ENCODE measurements around the gene DDI2. TPM values are rescaled to one million over a fixed set of nuclear protein-coding genes. Genes with fewer than 3 reads are reported as not detected.

The DDI2 gene
- total and polyA plus RNA-seq, 11 donors = 6.2 to 33.5 (median 21.8) TPM

DNA sequence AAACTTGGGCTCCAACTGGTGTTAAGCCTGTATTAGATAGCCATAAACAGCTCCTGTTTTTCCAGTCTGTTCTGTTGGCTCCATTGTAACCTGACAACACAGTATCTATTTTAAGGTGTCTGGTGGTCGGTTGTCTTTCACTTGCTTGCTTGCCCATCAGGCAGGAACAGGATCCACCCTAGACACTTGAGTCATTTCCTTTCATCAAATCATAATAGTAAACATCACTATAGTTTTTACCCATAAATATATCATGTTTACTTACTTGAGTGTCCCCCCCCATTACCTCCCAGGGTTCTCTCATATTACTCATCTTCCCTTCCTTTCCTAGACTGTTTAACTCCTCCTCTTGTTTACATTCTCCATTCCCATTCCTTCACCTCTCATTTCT is 2.9 kb downstream of the DDI2 start:
- WGBS, 4 donors = 7 to 20% (median 11%) methylated on average over 1 of the region's 1 CpG
- Histone ChIP-seq H3K27ac (peak overlapping the region in 11 of 12 donors; percentile 27 to 99 (median 94)), H3K4me3 (peak overlapping the region in 1 of 12 donors; percentile 2), H3K9me3 (no peaks in the 10 kb centered on the region), H3K4me1 (peaks cover 8 to 75% (median 51%) of the 10 kb centered on the region in 12 donors), H3K36me3 (no peaks in the 10 kb centered on the region), H3K27me3 (no peaks in the 10 kb centered on the region)
- ATAC-seq (peak in 2 of 4 donors; percentile 39 to 57), DNase-seq (no peak)
- no peak for TF ChIP-seq POLR2A (IDR thresholded peaks at IDR 0.05)
- TF ChIP-seq, protein P1, sequence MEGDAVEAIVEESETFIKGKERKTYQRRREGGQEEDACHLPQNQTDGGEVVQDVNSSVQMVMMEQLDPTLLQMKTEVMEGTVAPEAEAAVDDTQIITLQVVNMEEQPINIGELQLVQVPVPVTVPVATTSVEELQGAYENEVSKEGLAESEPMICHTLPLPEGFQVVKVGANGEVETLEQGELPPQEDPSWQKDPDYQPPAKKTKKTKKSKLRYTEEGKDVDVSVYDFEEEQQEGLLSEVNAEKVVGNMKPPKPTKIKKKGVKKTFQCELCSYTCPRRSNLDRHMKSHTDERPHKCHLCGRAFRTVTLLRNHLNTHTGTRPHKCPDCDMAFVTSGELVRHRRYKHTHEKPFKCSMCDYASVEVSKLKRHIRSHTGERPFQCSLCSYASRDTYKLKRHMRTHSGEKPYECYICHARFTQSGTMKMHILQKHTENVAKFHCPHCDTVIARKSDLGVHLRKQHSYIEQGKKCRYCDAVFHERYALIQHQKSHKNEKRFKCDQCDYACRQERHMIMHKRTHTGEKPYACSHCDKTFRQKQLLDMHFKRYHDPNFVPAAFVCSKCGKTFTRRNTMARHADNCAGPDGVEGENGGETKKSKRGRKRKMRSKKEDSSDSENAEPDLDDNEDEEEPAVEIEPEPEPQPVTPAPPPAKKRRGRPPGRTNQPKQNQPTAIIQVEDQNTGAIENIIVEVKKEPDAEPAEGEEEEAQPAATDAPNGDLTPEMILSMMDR (IDR thresholded peaks at IDR 0.05) = no peak
- intact Hi-C loops (cut with DNase I) = no loop called here

DNA sequence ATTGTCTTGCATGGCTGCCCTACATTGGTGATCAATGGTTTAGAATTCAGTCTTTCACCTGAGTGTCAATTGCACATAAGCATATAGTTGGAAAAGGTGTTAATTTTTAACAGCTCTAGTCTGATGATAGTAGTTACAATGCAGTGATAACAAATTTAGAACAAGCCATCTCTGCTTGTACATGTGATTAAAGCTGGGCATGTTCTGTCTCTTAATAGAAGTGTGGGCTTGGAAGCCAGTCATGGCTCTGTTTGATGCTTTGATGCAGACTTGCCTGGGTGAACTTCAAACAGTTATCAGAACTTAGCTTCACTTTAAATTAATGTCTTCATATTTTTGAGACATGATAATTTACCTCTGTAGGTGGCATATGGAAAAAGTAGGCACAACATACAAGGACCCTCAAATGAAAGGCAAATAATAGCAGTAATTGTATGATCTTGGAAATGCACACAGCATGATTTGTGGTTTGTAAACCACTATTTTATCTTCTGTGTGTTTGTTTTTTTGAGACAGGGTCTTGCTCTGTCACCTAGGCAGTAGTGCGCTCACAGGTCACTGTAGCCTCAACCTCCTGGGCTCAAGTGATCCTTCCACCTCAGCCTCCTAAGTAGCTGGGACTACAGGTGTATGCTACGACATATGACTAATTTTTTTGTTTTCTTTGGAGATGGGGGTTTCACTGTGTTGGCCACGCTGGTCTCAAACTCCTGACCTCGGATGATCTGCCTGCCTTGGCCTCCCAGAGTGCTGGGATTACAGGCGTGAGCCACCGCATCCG is 3.8 kb downstream of the DDI2 start:
- Histone ChIP-seq H3K9me3 (no peaks in the 10 kb centered on the region), H3K27ac (peak overlapping the region in 10 of 12 donors; percentile 27 to 99 (median 94)), H3K4me1 (peaks cover 8 to 83% (median 50%) of the 10 kb centered on the region in 12 donors), H3K4me3 (peak overlapping the region in 3 of 12 donors; percentile 0 to 4 (median 2)), H3K27me3 (no peaks in the 10 kb centered on the region), H3K36me3 (no peaks in the 10 kb centered on the region)
- 90 to 96% (median 93%) methylated on average over 7 of the region's 7 CpGs for WGBS, 4 donors
- no peak for DNase-seq
- no peak for TF ChIP-seq POLR2A (IDR thresholded peaks at IDR 0.05)
- TF ChIP-seq, protein P1 (IDR thresholded peaks at IDR 0.05) = no peak
- intact Hi-C loops (cut with DNase I) = no loop called here
- ATAC-seq = peak in 2 of 4 donors; percentile 20 to 55

DNA sequence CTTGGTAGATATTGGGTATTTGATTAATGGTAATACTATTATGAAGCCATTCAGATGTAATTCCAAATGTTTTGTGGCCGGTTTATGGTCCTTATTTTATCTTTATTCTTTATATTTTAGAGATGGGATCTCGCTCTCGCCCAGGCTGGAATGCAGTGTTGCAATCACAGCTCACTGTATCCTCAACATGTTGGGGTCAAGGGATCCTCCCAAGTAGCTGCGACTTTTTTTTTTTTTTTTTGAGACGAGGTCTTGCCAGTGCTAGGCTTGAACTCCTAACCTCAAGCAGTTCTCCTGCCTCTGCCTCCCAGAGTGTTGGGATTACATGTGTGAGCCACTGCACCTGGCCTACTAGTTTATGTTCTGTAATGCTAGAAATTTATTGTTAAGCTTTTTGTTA is 4.7 kb downstream of the DDI2 start:
- Histone ChIP-seq H3K4me1 (peaks cover 8 to 84% (median 52%) of the 10 kb centered on the region in 12 donors), H3K4me3 (no peak overlapping the region)

More for the DNA sequence above, 4.7 kb downstream of the DDI2 start:
- no peaks in the 10 kb centered on the region for H3K27me3 ChIP-seq
- 77 to 85% (median 80%) methylated on average over 5 of the region's 5 CpGs for WGBS, 4 donors
- peak overlapping the region in 3 of 12 donors; percentile 5 to 23 (median 7) for H3K27ac ChIP-seq
- no peaks in the 10 kb centered on the region for H3K9me3 ChIP-seq
- TF ChIP-seq, protein P1 (IDR thresholded peaks at IDR 0.05) = no peak
- no peak for TF ChIP-seq POLR2A (IDR thresholded peaks at IDR 0.05)
- ATAC-seq (no peak), DNase-seq (no peak)
- intact Hi-C loops (cut with DNase I) = no loop called here
- H3K36me3 ChIP-seq = peaks cover 0 to 7% (median 5%) of the 10 kb centered on the region in 9 donors

All from heart left ventricle (tissue), 16 donors.